ENCODE results near the gene KPNA3.
"Not testable (repeated sequence)": the region's sequence is repeated elsewhere in the genome, so short reads cannot be mapped to it uniquely, and the experiment has no call there.

The KPNA3 gene

GRCh38 chr13:49772828-49773227, 19.7 kb downstream of the KPNA3 start:
- WGBS = 100% methylated on average over 1 of the region's 2 CpGs
- Histone ChIP-seq H4K91ac (ENCODE audit: low read length) (no peak overlapping the region), H3K4me1 (ENCODE audit: control insufficient read depth, insufficient read depth, low read depth, low read length) (peaks cover 7% of the 10 kb centered on the region), H3K9ac (ENCODE audit: low read length) (no peak overlapping the region), H3K14ac (ENCODE audit: low read length in 2 of 2) (no peak overlapping the region), H3K18ac (ENCODE audit: low read depth in 1 of 2, low read length in 2 of 2) (no peak overlapping the region), H2BK5ac (ENCODE audit: low read depth, low read length, poor library complexity, severe bottlenecking) (no peak overlapping the region), H3K4me2 (ENCODE audit: low read length, poor library complexity, severe bottlenecking) (no peak overlapping the region), H4K8ac (ENCODE audit: low read length) (no peak overlapping the region), H3K36me3 (ENCODE audit: control insufficient read depth in 1 of 2, insufficient read depth in 2 of 2, low read depth in 1 of 2, low read length in 2 of 2) (no peaks in the 10 kb centered on the region), H2AFZ (ENCODE audit: low read depth, low read length) (no peak overlapping the region), H3K23ac (ENCODE audit: low read length in 2 of 2) (no peak overlapping the region), H2BK120ac (ENCODE audit: low read depth, low read length) (no peak overlapping the region), H3K4ac (ENCODE audit: low read depth in 1 of 2, low read length in 2 of 2) (no peak overlapping the region), H2BK12ac (ENCODE audit: low read length in 2 of 2) (no peak overlapping the region), H2BK15ac (ENCODE audit: low read depth, poor library complexity, severe bottlenecking) (no peak overlapping the region), H3K79me1 (replicated peaks; ENCODE audit: low read length, poor library complexity, severe bottlenecking) (peaks cover 10% of the 10 kb centered on the region), H3K4me3 (ENCODE audit: insufficient read depth in 1 of 2, low read depth in 1 of 2, low read length in 2 of 2) (no peak overlapping the region), H3K27me3 (ENCODE audit: control insufficient read depth in 1 of 2, insufficient read depth in 1 of 2, low read length in 2 of 2) (no peaks in the 10 kb centered on the region), H3K9me3 (ENCODE audit: control insufficient read depth, low read length) (no peaks in the 10 kb centered on the region), H2AK5ac (ENCODE audit: low read length, severe bottlenecking) (no peak overlapping the region), H3K27ac (ENCODE audit: low read length, poor library complexity, severe bottlenecking) (no peak overlapping the region)
- no peak for DNase-seq

- not testable (repeated sequence) for H2BK15ac ChIP-seq (ENCODE audit: low read depth, poor library complexity, severe bottlenecking); H4K91ac ChIP-seq (ENCODE audit: low read length); H3K23ac ChIP-seq (ENCODE audit: low read length in 2 of 2); DNase-seq; H3K27ac ChIP-seq (ENCODE audit: low read length, poor library complexity, severe bottlenecking); H3K4me1 ChIP-seq (ENCODE audit: control insufficient read depth, insufficient read depth, low read depth, low read length); H3K9ac ChIP-seq (ENCODE audit: low read length); H3K18ac ChIP-seq (ENCODE audit: low read depth in 1 of 2, low read length in 2 of 2); H3K36me3 ChIP-seq (ENCODE audit: control insufficient read depth in 1 of 2, insufficient read depth in 2 of 2, low read depth in 1 of 2, low read length in 2 of 2); H2BK120ac ChIP-seq (ENCODE audit: low read depth, low read length); H3K14ac ChIP-seq (ENCODE audit: low read length in 2 of 2); H2BK12ac ChIP-seq (ENCODE audit: low read length in 2 of 2); H2AK5ac ChIP-seq (ENCODE audit: low read length, severe bottlenecking); H3K4me2 ChIP-seq (ENCODE audit: low read length, poor library complexity, severe bottlenecking); H3K4ac ChIP-seq (ENCODE audit: low read depth in 1 of 2, low read length in 2 of 2); H2AFZ ChIP-seq (ENCODE audit: low read depth, low read length); H4K8ac ChIP-seq (ENCODE audit: low read length); H3K4me3 ChIP-seq (ENCODE audit: insufficient read depth in 1 of 2, low read depth in 1 of 2, low read length in 2 of 2); H3K27me3 ChIP-seq (ENCODE audit: control insufficient read depth in 1 of 2, insufficient read depth in 1 of 2, low read length in 2 of 2); H3K9me3 ChIP-seq (ENCODE audit: control insufficient read depth, low read length); H2BK5ac ChIP-seq (ENCODE audit: low read depth, low read length, poor library complexity, severe bottlenecking)
- 97% methylated on average over 29 of the region's 32 CpGs for WGBS
- H3K79me1 ChIP-seq (replicated peaks; ENCODE audit: low read length, poor library complexity, severe bottlenecking) = peaks cover 14% of the 10 kb centered on the region
These were observed 30.7 kb downstream of the KPNA3 start for GRCh38 chr13:49761811-49762210.

DNA sequence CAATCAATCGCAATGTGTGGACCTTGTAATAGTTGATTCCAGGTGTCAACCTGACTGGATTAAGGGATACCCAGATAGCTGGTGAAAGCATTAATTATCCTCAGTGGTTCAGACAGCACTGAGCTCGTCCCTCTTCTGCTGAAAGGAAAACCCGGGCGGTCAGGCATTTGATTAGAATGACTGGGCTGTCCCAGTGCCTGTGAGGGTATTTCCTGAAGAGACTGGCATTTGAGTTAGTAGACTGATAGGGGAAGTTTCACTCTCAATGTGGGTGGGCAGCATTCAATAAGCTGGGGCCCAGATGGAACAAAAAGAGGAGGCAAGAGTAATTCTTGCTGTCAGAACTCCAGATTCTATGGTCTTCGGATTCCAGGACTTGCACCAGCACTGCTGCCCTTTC, 31.9 kb downstream of the KPNA3 start:
- Histone ChIP-seq H3K9ac (ENCODE audit: low read length) (no peak overlapping the region), H3K4ac (ENCODE audit: low read depth in 1 of 2, low read length in 2 of 2) (no peak overlapping the region), H2BK120ac (ENCODE audit: low read depth, low read length) (no peak overlapping the region), H3K18ac (ENCODE audit: low read depth in 1 of 2, low read length in 2 of 2) (no peak overlapping the region), H3K27ac (ENCODE audit: low read length, poor library complexity, severe bottlenecking) (no peak overlapping the region), H3K23ac (ENCODE audit: low read length in 2 of 2) (no peak overlapping the region), H3K4me1 (ENCODE audit: control insufficient read depth, insufficient read depth, low read depth, low read length) (no peaks in the 10 kb centered on the region), H3K79me1 (replicated peaks; ENCODE audit: low read length, poor library complexity, severe bottlenecking) (peaks cover 19% of the 10 kb centered on the region), H2BK5ac (ENCODE audit: low read depth, low read length, poor library complexity, severe bottlenecking) (no peak overlapping the region), H2BK12ac (ENCODE audit: low read length in 2 of 2) (no peak overlapping the region), H3K4me2 (ENCODE audit: low read length, poor library complexity, severe bottlenecking) (no peak overlapping the region), H2BK15ac (ENCODE audit: low read depth, poor library complexity, severe bottlenecking) (no peak overlapping the region), H3K4me3 (ENCODE audit: insufficient read depth in 1 of 2, low read depth in 1 of 2, low read length in 2 of 2) (no peak overlapping the region), H3K27me3 (ENCODE audit: control insufficient read depth in 1 of 2, insufficient read depth in 1 of 2, low read length in 2 of 2) (no peaks in the 10 kb centered on the region), H3K36me3 (ENCODE audit: control insufficient read depth in 1 of 2, insufficient read depth in 2 of 2, low read depth in 1 of 2, low read length in 2 of 2) (peaks cover 0 to 4% of the 10 kb centered on the region in 2 experiments), H2AFZ (ENCODE audit: low read depth, low read length) (no peak overlapping the region), H3K9me3 (ENCODE audit: control insufficient read depth, low read length) (no peaks in the 10 kb centered on the region), H4K91ac (ENCODE audit: low read length) (no peak overlapping the region), H3K14ac (ENCODE audit: low read length in 2 of 2) (no peak overlapping the region), H2AK5ac (ENCODE audit: low read length, severe bottlenecking) (no peak overlapping the region), H4K8ac (ENCODE audit: low read length) (no peak overlapping the region)
- 97% methylated on average over 5 of the region's 5 CpGs for WGBS
- no peak for DNase-seq

GRCh38 chr13:49759503-49759902, 33.0 kb downstream of the KPNA3 start:
- Histone ChIP-seq H3K79me1 (replicated peaks; ENCODE audit: low read length, poor library complexity, severe bottlenecking) (peaks cover 17% of the 10 kb centered on the region), H2AFZ (ENCODE audit: low read depth, low read length) (no peak overlapping the region), H2BK120ac (ENCODE audit: low read depth, low read length) (no peak overlapping the region), H3K14ac (ENCODE audit: low read length in 2 of 2) (no peak overlapping the region), H3K23ac (ENCODE audit: low read length in 2 of 2) (no peak overlapping the region), H4K91ac (ENCODE audit: low read length) (no peak overlapping the region), H4K8ac (ENCODE audit: low read length) (no peak overlapping the region), H3K9me3 (ENCODE audit: control insufficient read depth, low read length) (no peaks in the 10 kb centered on the region), H2BK12ac (ENCODE audit: low read length in 2 of 2) (no peak overlapping the region), H3K18ac (ENCODE audit: low read depth in 1 of 2, low read length in 2 of 2) (no peak overlapping the region), H3K9ac (ENCODE audit: low read length) (no peak overlapping the region), H3K4me3 (ENCODE audit: insufficient read depth in 1 of 2, low read depth in 1 of 2, low read length in 2 of 2) (no peak overlapping the region), H2BK15ac (ENCODE audit: low read depth, poor library complexity, severe bottlenecking) (no peak overlapping the region), H3K36me3 (ENCODE audit: control insufficient read depth in 1 of 2, insufficient read depth in 2 of 2, low read depth in 1 of 2, low read length in 2 of 2) (peaks cover 0 to 4% of the 10 kb centered on the region in 2 experiments), H3K4me1 (ENCODE audit: control insufficient read depth, insufficient read depth, low read depth, low read length) (no peaks in the 10 kb centered on the region), H3K4me2 (ENCODE audit: low read length, poor library complexity, severe bottlenecking) (no peak overlapping the region), H3K4ac (ENCODE audit: low read depth in 1 of 2, low read length in 2 of 2) (no peak overlapping the region), H3K27me3 (ENCODE audit: control insufficient read depth in 1 of 2, insufficient read depth in 1 of 2, low read length in 2 of 2) (no peaks in the 10 kb centered on the region), H3K27ac (ENCODE audit: low read length, poor library complexity, severe bottlenecking) (no peak overlapping the region), H2BK5ac (ENCODE audit: low read depth, low read length, poor library complexity, severe bottlenecking) (no peak overlapping the region), H2AK5ac (ENCODE audit: low read length, severe bottlenecking) (no peak overlapping the region)
- WGBS = 80% methylated on average over 2 of the region's 3 CpGs
- no peak for DNase-seq
